GM12878 (cell line): ENCODE measurements around the gene ACTN3. TPM values are rescaled to one million over a fixed set of nuclear protein-coding genes. Genes with fewer than 3 reads are reported as not detected.

Source experiments
- ATAC-seq: fragments of 200-7000 bp; cut with Tn5 transposase; 3 replicates; pipeline ENCODE4 v1.9.1; 2020; ENCODE audit warnings: mild to moderate bottlenecking, moderate library complexity
- BruUV-seq: library from RNA; stranded (reverse); fragments of 400-500 nt; replicated peaks from 2 replicates; lab custom pipeline; 2021; lab: Mats Ljungman, UMichigan
- CTCF ChIA-PET: fragments of 300-600 bp; sonication (Branson Sonifier 250); formaldehyde crosslinking; extraction: SDS; loops from one replicate; lab custom pipeline; 2021; ENCODE audit warnings: inconsistent platforms; lab: Yijun Ruan, JAX
- POLR2A ChIA-PET: fragments of 350-600 bp; formaldehyde crosslinking; extraction: SDS; loops from one replicate; lab custom pipeline; 2021; ENCODE audit warnings: inconsistent platforms; lab: Charles Lee
- RAD21 ChIA-PET: fragments of 300-600 bp; sonication (Branson Sonifier 250); formaldehyde crosslinking; loops from one replicate; lab custom pipeline; 2023; ENCODE audit warnings: antibody characterized with exemption; ENCODE audit not compliant: unreplicated experiment; lab: Charles Lee
- SMC1A ChIA-PET: fragments of 300-600 bp; sonication (Branson Sonifier 250); formaldehyde crosslinking; loops from one replicate; lab custom pipeline; 2023; ENCODE audit not compliant: unreplicated experiment, uncharacterized antibody; lab: Charles Lee
- DNase-seq: peaks from one replicate; pipeline ENCODE4 v3.0.0-alpha.2; 2011; ENCODE audit warnings: low read depth, low spot score
- FAIRE-seq: peaks from 3 replicates; lab custom pipeline; 2011; peaks lifted over from hg19 to GRCh38; lab: Jason Lieb, UNC
- H2AFZ ChIP-seq: 2 replicates; pipeline ENCODE4 v1.6.0; 2011; ENCODE audit warnings: low read depth, low read length, control low read depth; ENCODE audit not compliant: control insufficient read depth
- H3K27ac ChIP-seq: 2 replicates; pipeline ENCODE4 v1.5.1; 2011; ENCODE audit warnings: control low read depth; ENCODE audit not compliant: control insufficient read depth, insufficient read depth
- H3K27me3 ChIP-seq, 2 experiments: replicated peaks in 1 of 2; 2 replicates each; pipeline versions ENCODE4 v1.6.0 to v1.6.1; 2011; ENCODE audit warnings: low read length in 1 of 2; ENCODE audit not compliant: control insufficient read depth in 2 of 2, insufficient read depth in 2 of 2
- H3K36me3 ChIP-seq, 2 experiments: 2 replicates each; pipeline ENCODE4 v1.5.1; 2011; ENCODE audit warnings: low read length in 1 of 2; ENCODE audit not compliant: control insufficient read depth in 2 of 2, insufficient read depth in 2 of 2
- H3K4me1 ChIP-seq: 2 replicates; pipeline ENCODE4 v1.6.1; 2011; ENCODE audit warnings: mild to moderate bottlenecking, low read length, moderate library complexity, mixed read lengths; ENCODE audit not compliant: control insufficient read depth, insufficient read depth
- H3K4me2 ChIP-seq: 2 replicates; pipeline ENCODE4 v1.6.0; 2011; ENCODE audit warnings: control low read depth; ENCODE audit not compliant: control insufficient read depth, insufficient read depth
- H3K4me3 ChIP-seq: fragments of 200-600 bp; sonication (generic); 2 replicates; pipeline ENCODE4 v1.5.1; 2016
- H3K79me2 ChIP-seq: 2 replicates; pipeline ENCODE4 v1.6.0; 2011; ENCODE audit warnings: low read length; ENCODE audit not compliant: control insufficient read depth, insufficient read depth
- H3K9ac ChIP-seq: 2 replicates; pipeline ENCODE4 v1.8.0; 2011; ENCODE audit warnings: low read length, control low read depth, mixed read lengths; ENCODE audit not compliant: control insufficient read depth, insufficient read depth
- H3K9me3 ChIP-seq: replicated peaks from 3 replicates; pipeline ENCODE4 v1.5.1; 2011; ENCODE audit warnings: mild to moderate bottlenecking, low read length; ENCODE audit not compliant: control insufficient read depth, insufficient read depth
- H4K20me1 ChIP-seq: 2 replicates; pipeline ENCODE4 v1.6.0; 2011; ENCODE audit not compliant: control insufficient read depth, insufficient read depth
- ATF3 ChIP-seq: IDR thresholded peaks from 2 replicates; pipeline ENCODE4 v1.6.1; 2011; ENCODE audit warnings: low read depth, mild to moderate bottlenecking, low read length, moderate library complexity, borderline replicate concordance; ENCODE audit errors: extremely low read depth
- FOXK2 ChIP-seq: fragments of 450-650 bp; IDR thresholded peaks from 2 replicates; pipeline ENCODE4 v1.6.1; 2017; ENCODE audit warnings: mild to moderate bottlenecking, moderate library complexity
- GABPA ChIP-seq: IDR thresholded peaks from 2 replicates; pipeline ENCODE4 v1.6.1; 2014; ENCODE audit warnings: antibody characterized with exemption, low read depth, mild to moderate bottlenecking, inconsistent platforms
- GATAD2B ChIP-seq: fragments of 450-650 bp; conservative IDR thresholded peaks from 2 replicates; pipeline ENCODE4 v1.6.1; 2017; ENCODE audit warnings: low read depth, mild to moderate bottlenecking, moderate library complexity
- MTA2 ChIP-seq: fragments of 450-650 bp; IDR thresholded peaks from 2 replicates; pipeline ENCODE4 v1.6.1; 2016; ENCODE audit warnings: low read depth, mild to moderate bottlenecking, moderate library complexity
- MXI1 ChIP-seq: fragments of 150-350 bp; IDR thresholded peaks from 2 replicates; pipeline ENCODE4 v1.6.1; 2011; ENCODE audit warnings: low read depth, mild to moderate bottlenecking, inconsistent platforms, low read length, improper control_type of control experiment
- POU2F2 ChIP-seq: IDR thresholded peaks from 3 replicates; pipeline ENCODE4 v1.6.1; 2011; ENCODE audit warnings: low read depth, mild to moderate bottlenecking, low read length, borderline replicate concordance
- SIN3A ChIP-seq: IDR thresholded peaks from 2 replicates; pipeline ENCODE4 v1.6.1; 2012; ENCODE audit warnings: low read depth, low read length, improper control_type of control experiment
- SMAD1 ChIP-seq: fragments of 450-650 bp; IDR thresholded peaks from 2 replicates; pipeline ENCODE4 v1.6.1; 2018; ENCODE audit warnings: mild to moderate bottlenecking, low read depth; ENCODE audit not compliant: partially characterized antibody
- SMC3 ChIP-seq: IDR thresholded peaks from 2 replicates; pipeline ENCODE4 v1.6.1; 2011; ENCODE audit warnings: low read length, improper control_type of control experiment, borderline replicate concordance
- WGBS: methylation state at CpG from one replicate; pipeline ENCODE4 v1.1.6; 2016; ENCODE audit warnings: low lambda C conversion rate; ENCODE audit not compliant: insufficient replicate concordance, insufficient coverage; ENCODE audit errors: missing lambda C conversion rate; 5-methylcytosine and 5-hydroxymethylcytosine counted together
- in situ Hi-C: fragments of 300-500 bp; cut with MboI; formaldehyde crosslinking; loops from 9 replicates; pipeline ENCODE4 v1.14.3; 2018; ENCODE audit warnings: mixed read lengths
- intact Hi-C: fragments of 100-400 bp; cut with micrococcal nuclease; formaldehyde crosslinking; loops from one replicate; pipeline ENCODE4 v1.14.2; 2022; ENCODE audit not compliant: unreplicated experiment
- polyA plus RNA-seq, 11 experiments: library from polyadenylated mRNA; depleted of rRNA in 4 of 11; unstranded in 6 of 11; stranded (reverse) in 5 of 11; fragments of >200 nt; fragmentation: Nextera tagmentation in 4 of 11; fragmentation: Illumina TruSeq in 1 of 11; extraction: Ambion mirVana in 4 of 11; extraction: Trizol in 1 of 11; gene quantifications; 1 replicate in 1 of 11; 2 replicates in 10 of 11; pipeline versions ENCODE4 v1.2.1 to v1.2.3, GENCODE V29; 2011 to 2016; ENCODE audit warnings: inconsistent platforms in 2 of 11, missing spikeins in 2 of 11, low read depth in 1 of 11
- total RNA-seq, 4 experiments: library from RNA; depleted of rRNA in 3 of 4; stranded (reverse); fragments of >200 nt in 3 of 4; fragmentation: Illumina TruSeq in 1 of 4; extraction: Trizol in 1 of 4; gene quantifications; 2 replicates each; pipeline versions ENCODE4 v1.2.1 to v1.2.3, GENCODE V29; 2013 to 2021
- TF ChIP-seq, protein P1 (sequence below): fragments of 450-650 bp; IDR thresholded peaks from 2 replicates; pipeline ENCODE4 v1.6.1; 2017; ENCODE audit warnings: mild to moderate bottlenecking, moderate library complexity
- TF ChIP-seq, protein P2 (sequence below): IDR thresholded peaks from 2 replicates; pipeline ENCODE4 v1.6.1; 2012; ENCODE audit warnings: low read depth, low read length, improper control_type of control experiment

ACTN3 gene
- total and polyA plus RNA-seq, 10 of the 15 experiments (the other 5 are each of a cell fraction or from before 2014, with no cell fraction given), result 0.06 to 0.67 (median 0.17) TPM; not detected in 3

DNA sequence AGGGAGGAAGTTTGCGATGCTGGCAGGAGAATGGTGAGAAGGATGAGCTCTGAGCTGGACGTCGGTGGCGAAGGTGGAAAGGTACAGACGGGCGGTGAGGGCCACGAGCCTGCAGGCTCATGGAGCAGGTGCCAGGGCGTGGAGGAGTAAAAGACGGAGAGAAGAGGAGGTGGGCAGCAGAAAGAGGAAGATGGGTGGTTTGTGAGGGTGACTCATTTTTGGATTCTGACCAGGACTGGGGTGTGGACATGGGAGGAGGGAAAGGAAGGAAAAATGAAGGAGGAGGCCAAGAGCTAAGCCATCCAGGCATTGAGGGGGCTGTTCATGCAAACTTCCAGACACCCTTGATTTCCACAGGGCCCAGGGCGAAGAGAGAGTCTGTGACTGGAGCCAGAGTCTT lies 4.3 kb upstream of the ACTN3 start:
- H3K4me2 ChIP-seq, result no peak overlapping the region
- peaks cover 10% of the 10 kb centered on the region for H3K4me1 ChIP-seq
- no peak overlapping the region for H3K4me3 ChIP-seq
- POLR2A ChIA-PET, result interaction anchor here (0.6 kb wide), 1 partner anchor 26 kb away, joined by 3 read pairs; the partner anchor contains the start of gene CTSF
- no peak for ATAC-seq
- H4K20me1 ChIP-seq, result no peaks in the 10 kb centered on the region
- no peak for TF ChIP-seq MXI1
- TF ChIP-seq, protein P1, sequence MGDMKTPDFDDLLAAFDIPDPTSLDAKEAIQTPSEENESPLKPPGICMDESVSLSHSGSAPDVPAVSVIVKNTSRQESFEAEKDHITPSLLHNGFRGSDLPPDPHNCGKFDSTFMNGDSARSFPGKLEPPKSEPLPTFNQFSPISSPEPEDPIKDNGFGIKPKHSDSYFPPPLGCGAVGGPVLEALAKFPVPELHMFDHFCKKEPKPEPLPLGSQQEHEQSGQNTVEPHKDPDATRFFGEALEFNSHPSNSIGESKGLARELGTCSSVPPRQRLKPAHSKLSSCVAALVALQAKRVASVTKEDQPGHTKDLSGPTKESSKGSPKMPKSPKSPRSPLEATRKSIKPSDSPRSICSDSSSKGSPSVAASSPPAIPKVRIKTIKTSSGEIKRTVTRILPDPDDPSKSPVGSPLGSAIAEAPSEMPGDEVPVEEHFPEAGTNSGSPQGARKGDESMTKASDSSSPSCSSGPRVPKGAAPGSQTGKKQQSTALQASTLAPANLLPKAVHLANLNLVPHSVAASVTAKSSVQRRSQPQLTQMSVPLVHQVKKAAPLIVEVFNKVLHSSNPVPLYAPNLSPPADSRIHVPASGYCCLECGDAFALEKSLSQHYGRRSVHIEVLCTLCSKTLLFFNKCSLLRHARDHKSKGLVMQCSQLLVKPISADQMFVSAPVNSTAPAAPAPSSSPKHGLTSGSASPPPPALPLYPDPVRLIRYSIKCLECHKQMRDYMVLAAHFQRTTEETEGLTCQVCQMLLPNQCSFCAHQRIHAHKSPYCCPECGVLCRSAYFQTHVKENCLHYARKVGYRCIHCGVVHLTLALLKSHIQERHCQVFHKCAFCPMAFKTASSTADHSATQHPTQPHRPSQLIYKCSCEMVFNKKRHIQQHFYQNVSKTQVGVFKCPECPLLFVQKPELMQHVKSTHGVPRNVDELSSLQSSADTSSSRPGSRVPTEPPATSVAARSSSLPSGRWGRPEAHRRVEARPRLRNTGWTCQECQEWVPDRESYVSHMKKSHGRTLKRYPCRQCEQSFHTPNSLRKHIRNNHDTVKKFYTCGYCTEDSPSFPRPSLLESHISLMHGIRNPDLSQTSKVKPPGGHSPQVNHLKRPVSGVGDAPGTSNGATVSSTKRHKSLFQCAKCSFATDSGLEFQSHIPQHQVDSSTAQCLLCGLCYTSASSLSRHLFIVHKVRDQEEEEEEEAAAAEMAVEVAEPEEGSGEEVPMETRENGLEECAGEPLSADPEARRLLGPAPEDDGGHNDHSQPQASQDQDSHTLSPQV, result no peak
- no peak for TF ChIP-seq SMC3
- TF ChIP-seq, protein P2, sequence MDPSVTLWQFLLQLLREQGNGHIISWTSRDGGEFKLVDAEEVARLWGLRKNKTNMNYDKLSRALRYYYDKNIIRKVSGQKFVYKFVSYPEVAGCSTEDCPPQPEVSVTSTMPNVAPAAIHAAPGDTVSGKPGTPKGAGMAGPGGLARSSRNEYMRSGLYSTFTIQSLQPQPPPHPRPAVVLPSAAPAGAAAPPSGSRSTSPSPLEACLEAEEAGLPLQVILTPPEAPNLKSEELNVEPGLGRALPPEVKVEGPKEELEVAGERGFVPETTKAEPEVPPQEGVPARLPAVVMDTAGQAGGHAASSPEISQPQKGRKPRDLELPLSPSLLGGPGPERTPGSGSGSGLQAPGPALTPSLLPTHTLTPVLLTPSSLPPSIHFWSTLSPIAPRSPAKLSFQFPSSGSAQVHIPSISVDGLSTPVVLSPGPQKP, result no peak
- TF ChIP-seq GABPA, result no peak
- no peak for TF ChIP-seq POU2F2
- TF ChIP-seq SIN3A, result no peak
- TF ChIP-seq GATAD2B, result no peak
- no peak for TF ChIP-seq MTA2
- TF ChIP-seq FOXK2, result no peak
- TF ChIP-seq SMAD1, result no peak
- no peak for TF ChIP-seq ATF3
- TF ChIP-seq, all 136 proteins: peak for 0
- ChIA-PET CTCF (no interaction called here), SMC1A (interaction anchor here (5.6 kb wide), 1 partner anchor 136 kb away, joined by 37 read pairs; the partner anchor contains the start of gene RBM4B), RAD21 (no interaction called here)
- H2AFZ ChIP-seq, result no peak overlapping the region
- no TSS peak for BruUV-seq
- no peak overlapping the region for H3K27ac ChIP-seq
- FAIRE-seq (no peak), DNase-seq (no peak)
- H3K27me3 ChIP-seq, result no peaks in the 10 kb centered on the region
- 96% methylated on average over 10 of the region's 10 CpGs for WGBS
- intact Hi-C loops, result no loop called here
- H3K36me3 ChIP-seq, result peaks cover 0 to 3% of the 10 kb centered on the region in 2 experiments; a peak in 1 of 4 replicates
- in situ Hi-C loops, result no loop called here
- no peak overlapping the region for H3K9ac ChIP-seq
- H3K9me3 ChIP-seq, result no peaks in the 10 kb centered on the region
- H3K79me2 ChIP-seq, result peaks cover 2% of the 10 kb centered on the region
